KMS-11 (cell line): Measurements from ENCODE around the gene MAJIN.

ENCODE experiments used
- H2AFZ ChIP-seq: fragments of 200-600 bp; sonication (generic); 2 replicates; pipeline ENCODE4 v1.6.1; 2016; ENCODE audit warnings: antibody characterized with exemption, mixed run types, low read depth
- H3K27ac ChIP-seq: fragments of 200-600 bp; sonication (generic); 2 replicates; pipeline ENCODE4 v1.6.1; 2016; ENCODE audit warnings: mild to moderate bottlenecking, mixed run types
- H3K27me3 ChIP-seq: fragments of 200-600 bp; sonication (generic); 2 replicates; pipeline ENCODE4 v1.6.1; 2017; ENCODE audit warnings: mild to moderate bottlenecking, low read depth, mixed run types, moderate library complexity; ENCODE audit not compliant: insufficient read depth
- H3K36me3 ChIP-seq: fragments of 200-600 bp; sonication (generic); 2 replicates; pipeline ENCODE4 v1.6.1; 2017; ENCODE audit warnings: mild to moderate bottlenecking, mixed run types; ENCODE audit not compliant: insufficient read depth
- H3K4me1 ChIP-seq: fragments of 200-600 bp; sonication (generic); 2 replicates; pipeline ENCODE4 v1.6.1; 2016; ENCODE audit warnings: mild to moderate bottlenecking, low read depth, mixed run types; ENCODE audit not compliant: poor library complexity, severe bottlenecking
- H3K4me2 ChIP-seq: fragments of 200-600 bp; sonication (generic); 2 replicates; pipeline ENCODE4 v1.7.0; 2016; ENCODE audit warnings: mild to moderate bottlenecking, mixed run types
- H3K4me3 ChIP-seq: fragments of 200-600 bp; sonication (generic); IDR thresholded peaks from 2 replicates; pipeline ENCODE4 v1.6.1; 2017; ENCODE audit warnings: low read depth, low read length, mixed read lengths; ENCODE audit not compliant: insufficient read depth
- H3K79me2 ChIP-seq: fragments of 200-600 bp; sonication (generic); 2 replicates; pipeline ENCODE4 v1.6.1; 2016; ENCODE audit warnings: low read depth, mixed run types; ENCODE audit not compliant: insufficient read depth
- H3K9ac ChIP-seq: fragments of 200-600 bp; sonication (generic); 2 replicates; pipeline ENCODE4 v1.6.1; 2016; ENCODE audit warnings: mild to moderate bottlenecking, mixed run types
- H4K20me1 ChIP-seq: fragments of 200-600 bp; sonication (generic); 2 replicates; pipeline ENCODE4 v1.6.1; 2016; ENCODE audit warnings: mild to moderate bottlenecking, mixed run types; ENCODE audit not compliant: insufficient read depth
- TF ChIP-seq, protein P1 (sequence below): fragments of 200-600 bp; sonication (generic); conservative IDR thresholded peaks from 2 replicates; pipeline ENCODE4 v1.6.1; 2017; ENCODE audit warnings: low read depth, mild to moderate bottlenecking, antibody characterized with exemption, low read length, moderate library complexity, mixed read lengths

MAJIN gene

DNA sequence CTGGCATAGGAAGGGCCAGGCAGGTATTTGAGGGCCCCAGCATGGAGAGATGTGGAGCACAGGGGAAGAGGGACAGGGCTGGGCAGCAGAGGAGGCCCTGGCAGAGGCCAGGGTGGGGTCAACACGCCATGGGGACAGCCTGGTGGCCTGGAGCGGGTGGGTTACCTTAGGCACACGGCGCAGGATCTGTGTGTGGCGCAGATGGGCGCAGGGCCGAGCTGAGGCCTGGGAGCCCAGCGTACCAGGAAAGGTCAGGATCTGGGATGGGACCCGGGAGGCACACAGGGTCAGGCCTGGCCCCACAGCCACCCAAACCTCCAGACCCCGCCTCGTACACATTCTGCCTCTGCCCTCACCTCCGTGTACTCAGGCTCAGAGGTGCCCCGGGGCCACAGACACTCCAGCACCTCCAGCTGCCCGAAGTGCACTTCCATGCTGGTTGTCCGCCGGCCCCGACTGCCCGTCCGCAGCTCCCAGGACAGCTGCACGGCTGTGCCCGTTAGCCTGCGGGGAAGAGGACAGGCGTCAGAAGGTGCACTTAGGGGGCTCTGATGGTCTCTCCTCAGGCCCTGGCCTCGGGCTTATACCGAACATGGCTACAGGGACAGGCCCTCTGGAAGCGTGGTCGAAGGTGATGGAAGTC, 61.3 kb downstream of the MAJIN start:
- Histone ChIP-seq H3K4me1 (peaks cover 3% of the 10 kb centered on the region), H3K4me3 (no peak overlapping the region), H3K4me2 (no peak overlapping the region), H3K9ac (no peak overlapping the region), H3K36me3 (no peaks in the 10 kb centered on the region), H3K79me2 (no peaks in the 10 kb centered on the region), H3K27ac (no peak overlapping the region), H4K20me1 (no peaks in the 10 kb centered on the region), H2AFZ (no peak overlapping the region), H3K27me3 (no peaks in the 10 kb centered on the region)
- TF ChIP-seq, protein P1, sequence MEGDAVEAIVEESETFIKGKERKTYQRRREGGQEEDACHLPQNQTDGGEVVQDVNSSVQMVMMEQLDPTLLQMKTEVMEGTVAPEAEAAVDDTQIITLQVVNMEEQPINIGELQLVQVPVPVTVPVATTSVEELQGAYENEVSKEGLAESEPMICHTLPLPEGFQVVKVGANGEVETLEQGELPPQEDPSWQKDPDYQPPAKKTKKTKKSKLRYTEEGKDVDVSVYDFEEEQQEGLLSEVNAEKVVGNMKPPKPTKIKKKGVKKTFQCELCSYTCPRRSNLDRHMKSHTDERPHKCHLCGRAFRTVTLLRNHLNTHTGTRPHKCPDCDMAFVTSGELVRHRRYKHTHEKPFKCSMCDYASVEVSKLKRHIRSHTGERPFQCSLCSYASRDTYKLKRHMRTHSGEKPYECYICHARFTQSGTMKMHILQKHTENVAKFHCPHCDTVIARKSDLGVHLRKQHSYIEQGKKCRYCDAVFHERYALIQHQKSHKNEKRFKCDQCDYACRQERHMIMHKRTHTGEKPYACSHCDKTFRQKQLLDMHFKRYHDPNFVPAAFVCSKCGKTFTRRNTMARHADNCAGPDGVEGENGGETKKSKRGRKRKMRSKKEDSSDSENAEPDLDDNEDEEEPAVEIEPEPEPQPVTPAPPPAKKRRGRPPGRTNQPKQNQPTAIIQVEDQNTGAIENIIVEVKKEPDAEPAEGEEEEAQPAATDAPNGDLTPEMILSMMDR, result no peak

DNA sequence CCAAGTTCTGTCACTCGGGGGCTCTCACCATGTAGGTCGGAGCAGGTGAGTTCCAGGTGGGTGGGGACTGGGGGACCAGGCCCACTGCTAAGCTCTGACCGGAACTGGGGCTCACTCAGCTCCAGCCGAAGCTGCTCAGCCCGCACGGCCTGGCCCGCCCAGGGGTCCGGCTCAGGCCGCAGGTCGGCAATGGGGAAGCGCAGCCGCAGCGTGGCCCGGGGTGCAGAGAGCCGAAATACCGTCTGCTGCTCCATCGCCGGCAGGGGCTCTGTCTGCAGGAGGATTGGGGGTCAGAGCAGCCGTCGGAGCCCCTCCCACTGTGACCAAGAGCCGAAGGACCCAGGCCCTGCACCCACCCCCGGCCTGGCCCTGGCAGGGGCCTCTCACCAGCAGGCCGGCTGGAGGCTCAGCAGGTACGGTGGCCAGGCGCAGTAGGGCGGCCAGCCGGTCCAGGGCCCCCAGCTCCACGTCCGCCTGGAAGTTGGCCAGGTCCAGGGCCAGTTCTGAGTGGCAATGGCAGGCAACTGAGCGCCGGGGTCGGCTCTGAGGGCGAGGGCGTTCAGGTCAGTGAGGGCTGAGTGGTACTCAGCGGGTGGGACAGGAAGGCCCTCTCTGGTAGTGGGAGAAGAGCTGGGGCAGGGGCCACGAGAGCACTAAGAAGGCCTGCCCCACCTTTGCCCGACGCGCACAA, 62.1 kb downstream of the MAJIN start:
- no peak overlapping the region for H3K4me3 ChIP-seq
- H3K27ac ChIP-seq, result no peak overlapping the region
- no peaks in the 10 kb centered on the region for H3K27me3 ChIP-seq
- H3K9ac ChIP-seq, result no peak overlapping the region
- no peak overlapping the region for H2AFZ ChIP-seq
- TF ChIP-seq, protein P1, result no peak
- H4K20me1 ChIP-seq, result no peaks in the 10 kb centered on the region
- no peak overlapping the region for H3K4me2 ChIP-seq
- no peaks in the 10 kb centered on the region for H3K79me2 ChIP-seq
- H3K36me3 ChIP-seq, result no peaks in the 10 kb centered on the region
- H3K4me1 ChIP-seq, result no peaks in the 10 kb centered on the region

DNA sequence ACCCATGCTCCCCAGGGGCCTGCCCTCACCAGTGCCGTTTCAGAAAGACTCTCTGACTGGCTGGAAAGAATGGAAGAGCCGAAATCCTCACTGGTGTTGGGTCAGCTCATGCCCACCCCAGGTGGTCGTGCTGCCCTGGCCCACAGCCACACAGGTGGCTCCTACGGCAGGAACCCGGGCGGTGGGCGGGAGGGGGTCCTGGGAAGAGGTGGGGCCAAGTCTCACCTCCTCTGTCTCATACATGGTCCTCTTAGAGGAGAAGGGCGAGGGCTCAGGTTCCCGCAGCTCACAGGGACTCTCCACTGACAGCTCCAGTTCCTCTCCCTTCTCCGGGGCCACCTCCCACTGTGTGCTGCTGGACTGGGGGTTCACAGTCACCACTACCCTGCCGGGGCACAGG, 63.1 kb downstream of the MAJIN start:
- H3K4me3 ChIP-seq, result no peak overlapping the region
- no peaks in the 10 kb centered on the region for H3K36me3 ChIP-seq
- H3K4me1 ChIP-seq, result no peaks in the 10 kb centered on the region
- H4K20me1 ChIP-seq, result no peaks in the 10 kb centered on the region
- no peak overlapping the region for H2AFZ ChIP-seq
- no peak overlapping the region for H3K4me2 ChIP-seq
- H3K27me3 ChIP-seq, result no peaks in the 10 kb centered on the region
- no peak overlapping the region for H3K9ac ChIP-seq
- H3K79me2 ChIP-seq, result no peaks in the 10 kb centered on the region
- no peak overlapping the region for H3K27ac ChIP-seq
- TF ChIP-seq, protein P1, result no peak

DNA sequence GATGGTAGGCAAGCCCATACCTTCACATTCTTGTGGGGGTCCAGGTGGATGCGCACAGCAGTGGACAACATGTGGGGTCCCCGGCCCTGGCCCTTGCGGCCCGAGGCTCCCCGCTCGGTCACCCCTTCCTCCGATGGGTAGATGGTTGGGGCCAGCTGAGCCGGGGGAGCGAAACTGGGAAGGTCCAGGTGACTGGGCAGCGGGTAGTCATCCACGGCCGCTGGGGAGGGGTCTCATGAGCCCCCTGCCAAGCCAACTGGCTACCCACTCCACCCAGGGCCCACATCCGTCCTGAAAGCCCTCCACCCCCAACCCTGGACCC, 65.6 kb downstream of the MAJIN start:
- H3K9ac ChIP-seq, result no peak overlapping the region
- no peak overlapping the region for H3K4me3 ChIP-seq
- TF ChIP-seq, protein P1, result no peak
- H3K4me2 ChIP-seq, result no peak overlapping the region
- H2AFZ ChIP-seq, result no peak overlapping the region
- no peaks in the 10 kb centered on the region for H3K27me3 ChIP-seq
- H3K4me1 ChIP-seq, result no peaks in the 10 kb centered on the region
- no peaks in the 10 kb centered on the region for H4K20me1 ChIP-seq
- H3K36me3 ChIP-seq, result no peaks in the 10 kb centered on the region
- H3K79me2 ChIP-seq, result no peaks in the 10 kb centered on the region
- no peak overlapping the region for H3K27ac ChIP-seq
